Dendritic cell treated with granulocyte-macrophage colony-stimulating factor and Interleukin-4, amounts not matched to agents 40 ng/mL and 50 ng/mL, for 4 days (primary cell): ENCODE measurements around the gene PCDH12.
"Not testable (repeated sequence)": the region's sequence is repeated elsewhere in the genome, so short reads cannot be mapped to it uniquely, and the experiment has no call there.

ENCODE experiments used
- H3K27ac Mint-ChIP-seq: one replicate; pipeline ENCODE4 v1.8.0; 2022; ENCODE audit warnings: mild to moderate bottlenecking, mixed read lengths
- H3K27me3 Mint-ChIP-seq: one replicate; pipeline ENCODE4 v1.8.0; 2022; ENCODE audit warnings: mild to moderate bottlenecking, mixed read lengths
- H3K36me3 Mint-ChIP-seq: one replicate; pipeline ENCODE4 v1.8.0; 2022; ENCODE audit warnings: low read depth, mixed read lengths
- H3K4me1 Mint-ChIP-seq: one replicate; pipeline ENCODE4 v1.8.0; 2022; ENCODE audit warnings: low read depth, mixed read lengths
- H3K4me3 Mint-ChIP-seq: one replicate; pipeline ENCODE4 v1.8.0; 2022; ENCODE audit warnings: mild to moderate bottlenecking, moderate library complexity, mixed read lengths
- H3K9me3 Mint-ChIP-seq: one replicate; pipeline ENCODE4 v1.8.0; 2022; ENCODE audit warnings: mixed read lengths
- intact Hi-C: fragments of 100-400 bp; cut with micrococcal nuclease; formaldehyde crosslinking; loops from one replicate; pipeline ENCODE4 v1.15.0; 2022

Gene PCDH12

GRCh38 chr5:141940695-141941271 lies 17.2 kb downstream of the PCDH12 start:
- Mint-ChIP-seq H3K36me3 (peaks cover 57% of the 10 kb centered on the region), H3K9me3 (no peaks in the 10 kb centered on the region), H3K27me3 (no peaks in the 10 kb centered on the region), H3K27ac (peak overlapping the region; percentile 87), H3K4me1 (peaks cover 52% of the 10 kb centered on the region), H3K4me3 (peak overlapping the region; percentile 54)
- intact Hi-C loops = no loop called here

- H3K27me3 Mint-ChIP-seq = no peaks in the 10 kb centered on the region
- no peak overlapping the region for H3K4me3 Mint-ChIP-seq
- peaks cover 33% of the 10 kb centered on the region for H3K4me1 Mint-ChIP-seq
- H3K9me3 Mint-ChIP-seq = no peaks in the 10 kb centered on the region
- peaks cover 97% of the 10 kb centered on the region for H3K36me3 Mint-ChIP-seq
- H3K27ac Mint-ChIP-seq = no peak overlapping the region
- intact Hi-C loops = no loop called here
Observed at GRCh38 chr5:141935538-141935937, 22.5 kb downstream of the PCDH12 start.

GRCh38 chr5:141934099-141934844 lies 23.7 kb downstream of the PCDH12 start:
- Mint-ChIP-seq H3K4me3 (no peak overlapping the region), H3K36me3 (peaks cover 98% of the 10 kb centered on the region), H3K27ac (no peak overlapping the region), H3K4me1 (peaks cover 20% of the 10 kb centered on the region), H3K27me3 (no peaks in the 10 kb centered on the region), H3K9me3 (no peaks in the 10 kb centered on the region)
- intact Hi-C loops = no loop called here

- Mint-ChIP-seq H3K4me1 (peaks cover 20% of the 10 kb centered on the region), H3K27me3 (no peaks in the 10 kb centered on the region), H3K27ac (no peak overlapping the region), H3K4me3 (no peak overlapping the region), H3K9me3 (no peaks in the 10 kb centered on the region), H3K36me3 (peaks cover 98% of the 10 kb centered on the region)
- intact Hi-C loops = no loop called here
Observed at GRCh38 chr5:141933151-141933550, 24.9 kb downstream of the PCDH12 start.

- Mint-ChIP-seq H3K36me3 (peaks cover 100% of the 10 kb centered on the region), H3K4me3 (no peak overlapping the region), H3K27me3 (no peaks in the 10 kb centered on the region), H3K27ac (no peak overlapping the region), H3K9me3 (no peaks in the 10 kb centered on the region), H3K4me1 (peaks cover 28% of the 10 kb centered on the region)
- intact Hi-C loops = no loop called here
Observed at GRCh38 chr5:141931694-141932093, 26.3 kb downstream of the PCDH12 start.

- H3K4me1 Mint-ChIP-seq = peaks cover 25% of the 10 kb centered on the region
- no peaks in the 10 kb centered on the region for H3K27me3 Mint-ChIP-seq
- H3K27ac Mint-ChIP-seq = no peak overlapping the region
- no peaks in the 10 kb centered on the region for H3K9me3 Mint-ChIP-seq
- no peak overlapping the region for H3K4me3 Mint-ChIP-seq
- intact Hi-C loops = no loop called here
- peaks cover 94% of the 10 kb centered on the region for H3K36me3 Mint-ChIP-seq
Observed at GRCh38 chr5:141929398-141930058, 28.5 kb downstream of the PCDH12 start.

GRCh38 chr5:141928051-141928450 lies 30.0 kb downstream of the PCDH12 start:
- H3K27me3 Mint-ChIP-seq = no peaks in the 10 kb centered on the region
- H3K27ac Mint-ChIP-seq = no peak overlapping the region
- no peak overlapping the region for H3K4me3 Mint-ChIP-seq
- no peaks in the 10 kb centered on the region for H3K9me3 Mint-ChIP-seq
- H3K36me3 Mint-ChIP-seq = peaks cover 94% of the 10 kb centered on the region
- intact Hi-C loops = no loop called here
- H3K4me1 Mint-ChIP-seq = peaks cover 31% of the 10 kb centered on the region

GRCh38 chr5:141926434-141926833 lies 31.6 kb downstream of the PCDH12 start:
- no peaks in the 10 kb centered on the region for H3K9me3 Mint-ChIP-seq
- peaks cover 78% of the 10 kb centered on the region for H3K36me3 Mint-ChIP-seq
- H3K4me3 Mint-ChIP-seq = no peak overlapping the region
- peaks cover 27% of the 10 kb centered on the region for H3K4me1 Mint-ChIP-seq
- H3K27ac Mint-ChIP-seq = no peak overlapping the region
- H3K27me3 Mint-ChIP-seq = no peaks in the 10 kb centered on the region
- intact Hi-C loops = no loop called here

- H3K27ac Mint-ChIP-seq = peak within 1 kb of the TSS; percentile 96
- peaks cover 46% of the 10 kb centered on the region for H3K4me1 Mint-ChIP-seq
- H3K4me3 Mint-ChIP-seq = peak within 1 kb of the TSS; percentile 73
- H3K27me3 Mint-ChIP-seq = no peaks in the 10 kb centered on the region
- peaks cover 50% of the 10 kb centered on the region for H3K36me3 Mint-ChIP-seq
- H3K9me3 Mint-ChIP-seq = no peaks in the 10 kb centered on the region
- intact Hi-C loops = loop anchor here (2.0 kb wide), 1 partner anchor 45 kb away; the partner anchor contains the start of gene RNF14
Observed at GRCh38 chr5:141923448-141924313, 34.3 kb downstream of the PCDH12 start, which contains the start of gene DELE1. Gene DELE1, plus strand, starts transcription at chr5:141923871. Its CDS starts 71 bp downstream, at chr5:141923942.

- H3K9me3 Mint-ChIP-seq, intact Hi-C loops, H3K27me3 Mint-ChIP-seq: not testable (repeated sequence)
- Mint-ChIP-seq H3K27ac (peak overlapping the region; percentile 96), H3K4me3 (peak overlapping the region; percentile 73), H3K36me3 (peaks cover 43% of the 10 kb centered on the region), H3K4me1 (peaks cover 46% of the 10 kb centered on the region)
Observed at GRCh38 chr5:141922827-141923447, 35.1 kb downstream of the PCDH12 start.

- no peak overlapping the region for H3K4me3 Mint-ChIP-seq
- H3K4me1 Mint-ChIP-seq = peaks cover 50% of the 10 kb centered on the region
- H3K27ac Mint-ChIP-seq = no peak overlapping the region
- intact Hi-C loops = no loop called here
- peaks cover 25% of the 10 kb centered on the region for H3K36me3 Mint-ChIP-seq
- H3K9me3 Mint-ChIP-seq = no peaks in the 10 kb centered on the region
- H3K27me3 Mint-ChIP-seq = peaks cover 7% of the 10 kb centered on the region
Observed at GRCh38 chr5:141920771-141921170, 37.2 kb downstream of the PCDH12 start.

GRCh38 chr5:141919218-141920119 lies 38.5 kb downstream of the PCDH12 start:
- peak overlapping the region; percentile 63 for H3K27ac Mint-ChIP-seq
- H3K4me1 Mint-ChIP-seq = peaks cover 58% of the 10 kb centered on the region
- intact Hi-C loops = no loop called here
- peaks cover 12% of the 10 kb centered on the region for H3K27me3 Mint-ChIP-seq
- peaks cover 15% of the 10 kb centered on the region for H3K36me3 Mint-ChIP-seq
- no peak overlapping the region for H3K4me3 Mint-ChIP-seq
- no peaks in the 10 kb centered on the region for H3K9me3 Mint-ChIP-seq
